Transverse colon (tissue), 3 donors: ENCODE results near the gene WFS1.

Experiments
- CTCF ChIP-seq, 5 experiments: fragments of 200-600 bp in 3 of 5; fragments of 450-650 bp in 2 of 5; sonication (generic) in 3 of 5; IDR thresholded peaks; 1 replicate in 2 of 5; 2 replicates in 3 of 5; pipeline ENCODE4 v1.5.1; 2016 to 2017; ENCODE audit warnings: antibody characterized with exemption in 5 of 5, inconsistent platforms in 3 of 5, mild to moderate bottlenecking in 2 of 5, moderate library complexity in 1 of 5
- EP300 ChIP-seq: sonication (generic); formaldehyde crosslinking; IDR thresholded peaks from one replicate; pipeline ENCODE4 v1.6.1; 2017; ENCODE audit warnings: antibody characterized with exemption, low read depth

GRCh38 chr4:6262176-6262575, 7.5 kb upstream of the WFS1 start:
- TF ChIP-seq CTCF (IDR thresholded peaks at IDR 0.05) (no peak), EP300 (no peak)
